GM12891 (cell line): ENCODE measurements around the gene ZFHX2. TPM values are rescaled to one million over a fixed set of nuclear protein-coding genes. Genes with fewer than 3 reads are reported as not detected.
"Not testable (repeated sequence)": the region's sequence is repeated elsewhere in the genome, so short reads cannot be mapped to it uniquely, and the experiment has no call there.

Source experiments
- DNase-seq: peaks from one replicate; pipeline ENCODE4 v3.0.0; 2011; ENCODE audit warnings: low spot score; ENCODE audit not compliant: insufficient read length
- FAIRE-seq: peaks from 2 replicates; lab custom pipeline; 2011; peaks lifted over from hg19 to GRCh38; lab: Jason Lieb, UNC
- PAX5 ChIP-seq: IDR thresholded peaks from 2 replicates; pipeline ENCODE4 v1.6.1; 2011; ENCODE audit warnings: low read length, moderate library complexity, mild to moderate bottlenecking; ENCODE audit not compliant: insufficient read depth, severe bottlenecking
- POLR2A ChIP-seq: IDR thresholded peaks from 2 replicates; pipeline ENCODE4 v1.6.1; 2011; ENCODE audit warnings: low read depth, low read length, control low read depth
- POLR2AphosphoS5 ChIP-seq: IDR thresholded peaks from 2 replicates; pipeline ENCODE4 v1.6.1; 2011; ENCODE audit warnings: low read depth, low read length, control low read depth
- POU2F2 ChIP-seq: IDR thresholded peaks from 2 replicates; pipeline ENCODE4 v1.6.1; 2011; ENCODE audit warnings: low read depth, mild to moderate bottlenecking, control low read depth, low read length, moderate library complexity
- SPI1 ChIP-seq: IDR thresholded peaks from 2 replicates; pipeline ENCODE4 v1.6.1; 2011; ENCODE audit warnings: low read depth, low read length, control low read depth
- TAF1 ChIP-seq: IDR thresholded peaks from 2 replicates; pipeline ENCODE4 v1.6.1; 2011; ENCODE audit warnings: low read depth, low read length, control low read depth
- polyA plus RNA-seq: library from polyadenylated mRNA; unstranded; fragments of >200 nt; gene quantifications from one replicate; pipeline ENCODE4 v1.2.1, GENCODE V29; 2012; ENCODE audit warnings: low read depth, missing spikeins, inconsistent platforms; ENCODE audit not compliant: missing spikeins

The ZFHX2 gene
- polyA plus RNA-seq = 0.65 TPM

GRCh38 chr14:23551266-23552028 is at the start of gene ZFHX2:
ZFHX2 (minus strand) TSS chr14:23551765; CDS start chr14:23535325, 16,440 bp downstream.
- DNase-seq (peak; percentile 87), FAIRE-seq (peak; percentile 64)
- TF ChIP-seq TAF1 (no peak; the same call in 1 of the 2 replicates), SPI1 (no peak), POLR2A (no peak), PAX5 (no peak), POU2F2 (0 out of 2 replicates have a peak, but pooled peaks have one; percentile 34), POLR2AphosphoS5 (no peak)

GRCh38 chr14:23600806-23601205 is 49.2 kb upstream of the ZFHX2 start:
- DNase-seq (no peak), FAIRE-seq (no peak)
- no peak for TF ChIP-seq POLR2AphosphoS5
- no peak for TF ChIP-seq POLR2A
- TF ChIP-seq POU2F2 = no peak
- no peak for TF ChIP-seq SPI1
- TF ChIP-seq TAF1 = no peak
- TF ChIP-seq PAX5 = no peak

- TF ChIP-seq POU2F2 (no peak), TAF1 (no peak), POLR2AphosphoS5 (no peak), SPI1 (no peak), POLR2A (no peak), PAX5 (no peak)
- DNase-seq = no peak
- FAIRE-seq = no peak
Observed at GRCh38 chr14:23600322-23600707, 48.8 kb upstream of the ZFHX2 start.

GRCh38 chr14:23594191-23594590 is 42.6 kb upstream of the ZFHX2 start:
- not testable (repeated sequence) for DNase-seq, FAIRE-seq

GRCh38 chr14:23590198-23590597 is 38.6 kb upstream of the ZFHX2 start:
- DNase-seq (no peak), FAIRE-seq (no peak)
- TF ChIP-seq SPI1 (no peak), PAX5 (no peak), POU2F2 (no peak), POLR2A (no peak), POLR2AphosphoS5 (no peak), TAF1 (no peak)

GRCh38 chr14:23589606-23590005 is 38.0 kb upstream of the ZFHX2 start:
- no peak for DNase-seq
- no peak for FAIRE-seq
- TF ChIP-seq TAF1 = no peak
- TF ChIP-seq SPI1 = peak; percentile 70
- no peak for TF ChIP-seq POLR2A

GRCh38 chr14:23588884-23589598 is 37.5 kb upstream of the ZFHX2 start:
- FAIRE-seq (peak; percentile 95), DNase-seq (peak; percentile 80)
- TF ChIP-seq TAF1 = no peak
- peak; percentile 29; the same call in 1 of the 2 replicates for TF ChIP-seq POLR2AphosphoS5
- no peak for TF ChIP-seq POU2F2
- no peak for TF ChIP-seq PAX5
- peak; percentile 34; the same call in 1 of the 2 replicates for TF ChIP-seq SPI1
- TF ChIP-seq POLR2A = no peak

- FAIRE-seq, DNase-seq: not testable (repeated sequence)
Observed at GRCh38 chr14:23584527-23585203, 33.1 kb upstream of the ZFHX2 start.

- DNase-seq, FAIRE-seq: not testable (repeated sequence)
Observed at GRCh38 chr14:23583761-23584526, 32.4 kb upstream of the ZFHX2 start.
